GM23338 (cell line): ENCODE results near the gene AMOTL1. TPM values are rescaled to one million over a fixed set of nuclear protein-coding genes. Genes with fewer than 3 reads are reported as not detected.

ENCODE experiments used
- ATAC-seq: fragments of 200-7000 bp; cut with Tn5 transposase; 3 replicates; pipeline ENCODE4 v1.9.1; 2020
- DNase-seq: peaks from one replicate; pipeline ENCODE4 v3.0.0-alpha.2; 2015; ENCODE audit warnings: low spot score
- H2AFZ ChIP-seq: fragments of 200-600 bp; sonication (generic); 2 replicates; pipeline ENCODE4 v1.8.0; 2016; ENCODE audit warnings: antibody characterized with exemption, mild to moderate bottlenecking, moderate library complexity
- H3F3A ChIP-seq: fragments of 200-600 bp; sonication (generic); replicated peaks from 2 replicates; pipeline ENCODE4 v1.8.0; 2017; ENCODE audit warnings: antibody characterized with exemption, mixed run types, low read depth
- H3K27ac ChIP-seq: fragments of 200-600 bp; sonication (generic); 2 replicates; pipeline ENCODE4 v1.6.1; 2016; ENCODE audit warnings: low read depth
- H3K27me3 ChIP-seq: fragments of 200-600 bp; sonication (generic); 2 replicates; pipeline ENCODE4 v1.8.0; 2016; ENCODE audit warnings: mild to moderate bottlenecking, mixed run types, moderate library complexity; ENCODE audit not compliant: insufficient read depth
- H3K36me3 ChIP-seq: fragments of 200-600 bp; sonication (generic); 2 replicates; pipeline ENCODE4 v1.8.0; 2016; ENCODE audit warnings: mild to moderate bottlenecking; ENCODE audit not compliant: insufficient read depth
- H3K4me1 ChIP-seq: fragments of 200-600 bp; sonication (generic); 2 replicates; pipeline ENCODE4 v1.8.0; 2016; ENCODE audit warnings: mild to moderate bottlenecking, moderate library complexity; ENCODE audit not compliant: insufficient read depth
- H3K4me2 ChIP-seq: fragments of 200-600 bp; sonication (generic); 2 replicates; pipeline ENCODE4 v1.7.1; 2017; ENCODE audit warnings: mixed run types
- H3K4me3 ChIP-seq: fragments of 200-600 bp; sonication (generic); 2 replicates; pipeline ENCODE4 v1.6.1; 2016; ENCODE audit warnings: mixed run types
- H3K79me2 ChIP-seq: fragments of 200-600 bp; sonication (generic); replicated peaks from 2 replicates; pipeline ENCODE4 v1.8.0; 2017; ENCODE audit warnings: mild to moderate bottlenecking; ENCODE audit not compliant: insufficient read depth
- H3K9me2 ChIP-seq: fragments of 200-600 bp; sonication (generic); 2 replicates; pipeline ENCODE4 v1.8.0; 2017; ENCODE audit not compliant: insufficient read depth
- H4K20me1 ChIP-seq: fragments of 200-600 bp; sonication (generic); replicated peaks from 2 replicates; pipeline ENCODE4 v1.8.0; 2017; ENCODE audit warnings: mild to moderate bottlenecking; ENCODE audit not compliant: insufficient read depth
- H3K27ac Mint-ChIP-seq: 2 replicates; pipeline ENCODE4 v1.8.0; 2020; ENCODE audit warnings: inconsistent platforms, mild to moderate bottlenecking, moderate library complexity, mixed read lengths
- H3K27me3 Mint-ChIP-seq: 3 replicates; pipeline ENCODE4 v1.8.0; 2022; ENCODE audit warnings: low read depth, mild to moderate bottlenecking, moderate library complexity, mixed read lengths, inconsistent platforms; ENCODE audit not compliant: insufficient read depth, poor library complexity
- H3K36me3 Mint-ChIP-seq: 3 replicates; pipeline ENCODE4 v1.8.0; 2021; ENCODE audit warnings: low read depth, mild to moderate bottlenecking, inconsistent platforms, moderate library complexity, mixed read lengths
- H3K4me1 Mint-ChIP-seq: 3 replicates; pipeline ENCODE4 v1.8.0; 2020; ENCODE audit warnings: mild to moderate bottlenecking, inconsistent platforms, mixed read lengths
- H3K4me3 Mint-ChIP-seq: 3 replicates; pipeline ENCODE4 v1.8.0; 2021; ENCODE audit warnings: moderate library complexity, mild to moderate bottlenecking, inconsistent platforms, mixed read lengths
- H3K9me3 Mint-ChIP-seq: 3 replicates; pipeline ENCODE4 v1.8.0; 2020; ENCODE audit warnings: moderate library complexity, mild to moderate bottlenecking, inconsistent platforms, mixed read lengths
- EZH2phosphoT487 ChIP-seq: fragments of 200-600 bp; sonication (generic); IDR thresholded peaks from one replicate; pipeline ENCODE4 v1.8.1; 2018; ENCODE audit warnings: antibody characterized with exemption; ENCODE audit not compliant: unreplicated experiment
- JUNB ChIP-seq: IDR thresholded peaks from one replicate; pipeline ENCODE4 v1.6.1; 2016; ENCODE audit warnings: antibody characterized with exemption; ENCODE audit not compliant: unreplicated experiment
- POLR2AphosphoS5 ChIP-seq: IDR thresholded peaks from 2 replicates; pipeline ENCODE4 v1.6.1; 2016; ENCODE audit warnings: antibody characterized with exemption, low read depth
- STAT1 ChIP-seq: IDR thresholded peaks from one replicate; pipeline ENCODE4 v1.6.1; 2016; ENCODE audit warnings: antibody characterized with exemption; ENCODE audit not compliant: unreplicated experiment
- polyA plus RNA-seq: library from polyadenylated mRNA; unstranded; fragments of >200 nt; fragmentation: Nextera tagmentation; extraction: Ambion mirVana; gene quantifications from 2 replicates; pipeline ENCODE4 v1.2.1, GENCODE V29; 2016
- total RNA-seq: library from RNA; depleted of rRNA; stranded (reverse); fragments of >200 nt; shearing (Covaris generic); gene quantifications from 2 replicates; pipeline ENCODE4 v1.2.3, GENCODE V29; 2014
- TF ChIP-seq, protein P1 (sequence below): fragments of 250-450 bp; sonication (Bioruptor Pico); IDR thresholded peaks from 2 replicates; pipeline ENCODE4 v1.5.0; 2020; ENCODE audit warnings: mild to moderate bottlenecking, moderate library complexity
- TF ChIP-seq, protein P2 (sequence below): IDR thresholded peaks from one replicate; pipeline ENCODE4 v1.6.1; 2018; ENCODE audit warnings: antibody characterized with exemption; ENCODE audit not compliant: unreplicated experiment
- TF ChIP-seq, protein P3 (sequence below): IDR thresholded peaks from 2 replicates; pipeline ENCODE4 v1.6.1; 2016; ENCODE audit warnings: antibody characterized with exemption
- TF ChIP-seq, protein P4 (sequence below), 2 experiments: fragments of 200-600 bp in 1 of 2; sonication (generic) in 1 of 2; conservative IDR thresholded peaks; 2 replicates each; pipeline versions ENCODE4 v1.5.1 to v1.6.1; 2016 to 2017; ENCODE audit warnings: antibody characterized with exemption in 2 of 2, low read depth in 2 of 2, mild to moderate bottlenecking in 2 of 2, moderate library complexity in 1 of 2

The AMOTL1 gene
- total and polyA plus RNA-seq, 2 experiments from 2014 or later = 4.3 to 18.7 TPM

DNA sequence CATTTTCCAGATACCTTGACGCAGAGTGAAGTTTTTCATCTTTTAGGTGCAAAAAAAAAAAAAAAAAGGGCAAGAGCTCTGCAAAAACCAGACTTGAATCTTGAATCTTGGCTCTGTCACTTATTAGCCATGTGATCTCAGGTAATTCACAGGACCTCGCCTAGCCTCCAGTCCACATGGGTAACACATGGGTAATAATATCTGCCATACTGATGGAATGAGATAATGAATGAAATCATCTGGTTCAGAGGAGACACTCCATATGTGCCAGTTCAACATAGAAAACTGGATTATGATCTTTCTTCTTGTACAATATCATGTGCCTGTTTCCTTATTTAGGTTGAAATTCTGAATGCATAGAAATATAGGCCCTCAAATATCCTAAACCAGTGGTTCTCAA is 8.6 kb upstream of the AMOTL1 start (continued):
- TF ChIP-seq, protein P1, sequence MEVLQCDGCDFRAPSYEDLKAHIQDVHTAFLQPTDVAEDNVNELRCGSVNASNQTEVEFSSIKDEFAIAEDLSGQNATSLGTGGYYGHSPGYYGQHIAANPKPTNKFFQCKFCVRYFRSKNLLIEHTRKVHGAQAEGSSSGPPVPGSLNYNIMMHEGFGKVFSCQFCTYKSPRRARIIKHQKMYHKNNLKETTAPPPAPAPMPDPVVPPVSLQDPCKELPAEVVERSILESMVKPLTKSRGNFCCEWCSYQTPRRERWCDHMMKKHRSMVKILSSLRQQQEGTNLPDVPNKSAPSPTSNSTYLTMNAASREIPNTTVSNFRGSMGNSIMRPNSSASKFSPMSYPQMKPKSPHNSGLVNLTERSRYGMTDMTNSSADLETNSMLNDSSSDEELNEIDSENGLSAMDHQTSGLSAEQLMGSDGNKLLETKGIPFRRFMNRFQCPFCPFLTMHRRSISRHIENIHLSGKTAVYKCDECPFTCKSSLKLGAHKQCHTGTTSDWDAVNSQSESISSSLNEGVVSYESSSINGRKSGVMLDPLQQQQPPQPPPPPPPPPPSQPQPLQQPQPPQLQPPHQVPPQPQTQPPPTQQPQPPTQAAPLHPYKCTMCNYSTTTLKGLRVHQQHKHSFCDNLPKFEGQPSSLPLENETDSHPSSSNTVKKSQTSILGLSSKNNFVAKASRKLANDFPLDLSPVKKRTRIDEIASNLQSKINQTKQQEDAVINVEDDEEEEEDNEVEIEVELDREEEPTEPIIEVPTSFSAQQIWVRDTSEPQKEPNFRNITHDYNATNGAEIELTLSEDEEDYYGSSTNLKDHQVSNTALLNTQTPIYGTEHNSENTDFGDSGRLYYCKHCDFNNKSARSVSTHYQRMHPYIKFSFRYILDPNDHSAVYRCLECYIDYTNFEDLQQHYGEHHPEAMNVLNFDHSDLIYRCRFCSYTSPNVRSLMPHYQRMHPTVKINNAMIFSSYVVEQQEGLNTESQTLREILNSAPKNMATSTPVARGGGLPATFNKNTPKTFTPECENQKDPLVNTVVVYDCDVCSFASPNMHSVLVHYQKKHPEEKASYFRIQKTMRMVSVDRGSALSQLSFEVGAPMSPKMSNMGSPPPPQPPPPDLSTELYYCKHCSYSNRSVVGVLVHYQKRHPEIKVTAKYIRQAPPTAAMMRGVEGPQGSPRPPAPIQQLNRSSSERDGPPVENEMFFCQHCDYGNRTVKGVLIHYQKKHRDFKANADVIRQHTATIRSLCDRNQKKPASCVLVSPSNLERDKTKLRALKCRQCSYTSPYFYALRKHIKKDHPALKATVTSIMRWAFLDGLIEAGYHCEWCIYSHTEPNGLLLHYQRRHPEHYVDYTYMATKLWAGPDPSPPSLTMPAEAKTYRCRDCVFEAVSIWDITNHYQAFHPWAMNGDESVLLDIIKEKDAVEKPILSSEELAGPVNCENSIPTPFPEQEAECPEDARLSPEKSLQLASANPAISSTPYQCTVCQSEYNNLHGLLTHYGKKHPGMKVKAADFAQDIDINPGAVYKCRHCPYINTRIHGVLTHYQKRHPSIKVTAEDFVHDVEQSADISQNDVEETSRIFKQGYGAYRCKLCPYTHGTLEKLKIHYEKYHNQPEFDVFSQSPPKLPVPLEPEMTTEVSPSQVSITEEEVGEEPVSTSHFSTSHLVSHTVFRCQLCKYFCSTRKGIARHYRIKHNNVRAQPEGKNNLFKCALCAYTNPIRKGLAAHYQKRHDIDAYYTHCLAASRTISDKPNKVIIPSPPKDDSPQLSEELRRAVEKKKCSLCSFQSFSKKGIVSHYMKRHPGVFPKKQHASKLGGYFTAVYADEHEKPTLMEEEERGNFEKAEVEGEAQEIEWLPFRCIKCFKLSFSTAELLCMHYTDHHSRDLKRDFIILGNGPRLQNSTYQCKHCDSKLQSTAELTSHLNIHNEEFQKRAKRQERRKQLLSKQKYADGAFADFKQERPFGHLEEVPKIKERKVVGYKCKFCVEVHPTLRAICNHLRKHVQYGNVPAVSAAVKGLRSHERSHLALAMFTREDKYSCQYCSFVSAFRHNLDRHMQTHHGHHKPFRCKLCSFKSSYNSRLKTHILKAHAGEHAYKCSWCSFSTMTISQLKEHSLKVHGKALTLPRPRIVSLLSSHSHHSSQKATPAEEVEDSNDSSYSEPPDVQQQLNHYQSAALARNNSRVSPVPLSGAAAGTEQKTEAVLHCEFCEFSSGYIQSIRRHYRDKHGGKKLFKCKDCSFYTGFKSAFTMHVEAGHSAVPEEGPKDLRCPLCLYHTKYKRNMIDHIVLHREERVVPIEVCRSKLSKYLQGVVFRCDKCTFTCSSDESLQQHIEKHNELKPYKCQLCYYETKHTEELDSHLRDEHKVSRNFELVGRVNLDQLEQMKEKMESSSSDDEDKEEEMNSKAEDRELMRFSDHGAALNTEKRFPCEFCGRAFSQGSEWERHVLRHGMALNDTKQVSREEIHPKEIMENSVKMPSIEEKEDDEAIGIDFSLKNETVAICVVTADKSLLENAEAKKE (CRISPR knock-in tag) = no peak
- TF ChIP-seq, protein P2, sequence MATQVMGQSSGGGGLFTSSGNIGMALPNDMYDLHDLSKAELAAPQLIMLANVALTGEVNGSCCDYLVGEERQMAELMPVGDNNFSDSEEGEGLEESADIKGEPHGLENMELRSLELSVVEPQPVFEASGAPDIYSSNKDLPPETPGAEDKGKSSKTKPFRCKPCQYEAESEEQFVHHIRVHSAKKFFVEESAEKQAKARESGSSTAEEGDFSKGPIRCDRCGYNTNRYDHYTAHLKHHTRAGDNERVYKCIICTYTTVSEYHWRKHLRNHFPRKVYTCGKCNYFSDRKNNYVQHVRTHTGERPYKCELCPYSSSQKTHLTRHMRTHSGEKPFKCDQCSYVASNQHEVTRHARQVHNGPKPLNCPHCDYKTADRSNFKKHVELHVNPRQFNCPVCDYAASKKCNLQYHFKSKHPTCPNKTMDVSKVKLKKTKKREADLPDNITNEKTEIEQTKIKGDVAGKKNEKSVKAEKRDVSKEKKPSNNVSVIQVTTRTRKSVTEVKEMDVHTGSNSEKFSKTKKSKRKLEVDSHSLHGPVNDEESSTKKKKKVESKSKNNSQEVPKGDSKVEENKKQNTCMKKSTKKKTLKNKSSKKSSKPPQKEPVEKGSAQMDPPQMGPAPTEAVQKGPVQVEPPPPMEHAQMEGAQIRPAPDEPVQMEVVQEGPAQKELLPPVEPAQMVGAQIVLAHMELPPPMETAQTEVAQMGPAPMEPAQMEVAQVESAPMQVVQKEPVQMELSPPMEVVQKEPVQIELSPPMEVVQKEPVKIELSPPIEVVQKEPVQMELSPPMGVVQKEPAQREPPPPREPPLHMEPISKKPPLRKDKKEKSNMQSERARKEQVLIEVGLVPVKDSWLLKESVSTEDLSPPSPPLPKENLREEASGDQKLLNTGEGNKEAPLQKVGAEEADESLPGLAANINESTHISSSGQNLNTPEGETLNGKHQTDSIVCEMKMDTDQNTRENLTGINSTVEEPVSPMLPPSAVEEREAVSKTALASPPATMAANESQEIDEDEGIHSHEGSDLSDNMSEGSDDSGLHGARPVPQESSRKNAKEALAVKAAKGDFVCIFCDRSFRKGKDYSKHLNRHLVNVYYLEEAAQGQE = no peak

DNA sequence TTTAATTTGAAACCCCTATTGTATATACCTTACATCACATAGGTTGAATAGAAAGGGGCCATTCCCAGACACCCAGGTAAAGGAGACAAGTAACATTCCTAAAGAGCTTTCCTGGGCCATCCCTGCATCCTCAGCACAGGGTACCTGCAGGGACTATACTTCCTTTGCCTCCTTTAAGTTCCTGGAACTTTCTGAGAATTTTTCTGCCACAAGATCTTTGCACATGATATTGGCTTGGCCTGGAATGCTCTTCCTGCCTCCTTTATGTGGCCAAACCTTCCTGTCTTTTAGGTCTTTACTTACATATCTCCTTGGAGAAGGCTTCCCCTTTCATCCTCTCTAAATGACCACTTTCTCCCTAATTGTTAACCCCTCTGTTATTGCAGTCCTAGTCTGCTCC is 7.9 kb upstream of the AMOTL1 start:
- ATAC-seq = no peak
- no peak overlapping the region for H3K27ac Mint-ChIP-seq
- TF ChIP-seq, protein P3, sequence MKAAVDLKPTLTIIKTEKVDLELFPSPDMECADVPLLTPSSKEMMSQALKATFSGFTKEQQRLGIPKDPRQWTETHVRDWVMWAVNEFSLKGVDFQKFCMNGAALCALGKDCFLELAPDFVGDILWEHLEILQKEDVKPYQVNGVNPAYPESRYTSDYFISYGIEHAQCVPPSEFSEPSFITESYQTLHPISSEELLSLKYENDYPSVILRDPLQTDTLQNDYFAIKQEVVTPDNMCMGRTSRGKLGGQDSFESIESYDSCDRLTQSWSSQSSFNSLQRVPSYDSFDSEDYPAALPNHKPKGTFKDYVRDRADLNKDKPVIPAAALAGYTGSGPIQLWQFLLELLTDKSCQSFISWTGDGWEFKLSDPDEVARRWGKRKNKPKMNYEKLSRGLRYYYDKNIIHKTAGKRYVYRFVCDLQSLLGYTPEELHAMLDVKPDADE = no peak
- TF ChIP-seq EZH2phosphoT487 (no peak), JUNB (no peak), POLR2AphosphoS5 (no peak), STAT1 (no peak)
- TF ChIP-seq, protein P2 = no peak
- TF ChIP-seq, protein P4, sequence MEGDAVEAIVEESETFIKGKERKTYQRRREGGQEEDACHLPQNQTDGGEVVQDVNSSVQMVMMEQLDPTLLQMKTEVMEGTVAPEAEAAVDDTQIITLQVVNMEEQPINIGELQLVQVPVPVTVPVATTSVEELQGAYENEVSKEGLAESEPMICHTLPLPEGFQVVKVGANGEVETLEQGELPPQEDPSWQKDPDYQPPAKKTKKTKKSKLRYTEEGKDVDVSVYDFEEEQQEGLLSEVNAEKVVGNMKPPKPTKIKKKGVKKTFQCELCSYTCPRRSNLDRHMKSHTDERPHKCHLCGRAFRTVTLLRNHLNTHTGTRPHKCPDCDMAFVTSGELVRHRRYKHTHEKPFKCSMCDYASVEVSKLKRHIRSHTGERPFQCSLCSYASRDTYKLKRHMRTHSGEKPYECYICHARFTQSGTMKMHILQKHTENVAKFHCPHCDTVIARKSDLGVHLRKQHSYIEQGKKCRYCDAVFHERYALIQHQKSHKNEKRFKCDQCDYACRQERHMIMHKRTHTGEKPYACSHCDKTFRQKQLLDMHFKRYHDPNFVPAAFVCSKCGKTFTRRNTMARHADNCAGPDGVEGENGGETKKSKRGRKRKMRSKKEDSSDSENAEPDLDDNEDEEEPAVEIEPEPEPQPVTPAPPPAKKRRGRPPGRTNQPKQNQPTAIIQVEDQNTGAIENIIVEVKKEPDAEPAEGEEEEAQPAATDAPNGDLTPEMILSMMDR (conservative IDR thresholded peaks at IDR 0.05; ENCODE audit: low read depth in 2 of 2) = no peak

More for the DNA sequence above, 7.9 kb upstream of the AMOTL1 start:
- Histone ChIP-seq H3K9me2 (no peaks in the 10 kb centered on the region), H3F3A (no peaks in the 10 kb centered on the region), H3K4me3 (no peak overlapping the region), H3K79me2 (no peaks in the 10 kb centered on the region; the same call in 1 of the 2 replicates), H3K4me2 (no peak overlapping the region), H3K4me1 (peaks cover 18% of the 10 kb centered on the region), H3K27ac (no peak overlapping the region), H3K36me3 (no peaks in the 10 kb centered on the region), H4K20me1 (peaks cover 4% of the 10 kb centered on the region; the same call in 1 of the 2 replicates), H3K27me3 (peaks cover 39% of the 10 kb centered on the region), H2AFZ (no peak overlapping the region)
- H3K36me3 Mint-ChIP-seq = no peaks in the 10 kb centered on the region
- H3K4me3 Mint-ChIP-seq = no peak overlapping the region
- no peaks in the 10 kb centered on the region for H3K9me3 Mint-ChIP-seq
- H3K27me3 Mint-ChIP-seq = peaks cover 6% of the 10 kb centered on the region
- H3K4me1 Mint-ChIP-seq = peaks cover 49% of the 10 kb centered on the region
- DNase-seq = no peak
